DND-41 (cell line): ENCODE results near the gene STARD7.
A peak's percentile ranks its signal among the peaks of the same experiment; 100 is the strongest.

Source experiments
- ATAC-seq: fragments of 200-7000 bp; cut with Tn5 transposase; 3 replicates; pipeline ENCODE4 v1.9.1; 2021; ENCODE audit warnings: low read depth; ENCODE audit not compliant: insufficient read depth
- DNase-seq: peaks from one replicate; pipeline ENCODE4 v3.0.0-alpha.2; 2020
- H2AFZ ChIP-seq: 2 replicates; pipeline ENCODE4 v1.6.0; 2012; ENCODE audit warnings: low read depth, low read length
- H3K27ac ChIP-seq: 2 replicates; pipeline ENCODE4 v1.5.1; 2012; ENCODE audit warnings: low read length, inconsistent platforms
- H3K27me3 ChIP-seq: fragments of 200-600 bp; sonication (generic); 2 replicates; pipeline ENCODE4 v1.6.0; 2012; ENCODE audit warnings: low read length, mild to moderate bottlenecking, inconsistent platforms; ENCODE audit not compliant: insufficient read depth, poor library complexity
- H3K36me3 ChIP-seq: 2 replicates; pipeline ENCODE4 v1.5.1; 2012; ENCODE audit warnings: low read length, inconsistent platforms; ENCODE audit not compliant: insufficient read depth
- H3K4me1 ChIP-seq: 2 replicates; pipeline ENCODE4 v1.5.1; 2012; ENCODE audit warnings: mild to moderate bottlenecking, low read length; ENCODE audit not compliant: insufficient read depth
- H3K4me2 ChIP-seq: 2 replicates; pipeline ENCODE4 v1.6.0; 2012; ENCODE audit warnings: mild to moderate bottlenecking, moderate library complexity, low read length, inconsistent platforms; ENCODE audit not compliant: insufficient read depth
- H3K4me3 ChIP-seq, 2 experiments: fragments of 200-600 bp in 1 of 2; shearing (Covaris generic) in 1 of 2; 2 replicates each; pipeline ENCODE4 v1.5.1; 2012 to 2016; ENCODE audit warnings: inconsistent platforms in 2 of 2, low read length in 2 of 2, mild to moderate bottlenecking in 2 of 2, low read depth in 1 of 2, moderate library complexity in 1 of 2
- H3K79me2 ChIP-seq: 2 replicates; pipeline ENCODE4 v1.6.0; 2012; ENCODE audit warnings: low read length, inconsistent platforms; ENCODE audit not compliant: insufficient read depth
- H3K9ac ChIP-seq: 2 replicates; pipeline ENCODE4 v1.6.0; 2012; ENCODE audit warnings: low read depth, mild to moderate bottlenecking, inconsistent platforms, low read length, moderate library complexity
- H3K9me3 ChIP-seq: 2 replicates; pipeline ENCODE4 v1.5.1; 2012; ENCODE audit warnings: low read length, moderate library complexity, mild to moderate bottlenecking, inconsistent platforms; ENCODE audit not compliant: insufficient read depth, severe bottlenecking
- H4K20me1 ChIP-seq: 2 replicates; pipeline ENCODE4 v1.6.0; 2012; ENCODE audit warnings: low read length; ENCODE audit not compliant: insufficient read depth
- EZH2 ChIP-seq: IDR thresholded peaks from 3 replicates; pipeline ENCODE4 v1.6.1; 2012; ENCODE audit warnings: borderline replicate concordance, low read depth, mild to moderate bottlenecking, moderate library complexity, low read length, inconsistent platforms; ENCODE audit not compliant: severe bottlenecking
- TF ChIP-seq, protein P1 (sequence below): IDR thresholded peaks from 2 replicates; pipeline ENCODE4 v1.5.1; 2012; ENCODE audit warnings: borderline replicate concordance, low read length, moderate library complexity, mild to moderate bottlenecking; ENCODE audit not compliant: poor library complexity, severe bottlenecking; ENCODE audit errors: extremely low read depth

STARD7 gene

GRCh38 chr2:96241900-96242611 lies 33.4 kb upstream of the STARD7 start:
- Histone ChIP-seq H3K4me1 (no peaks in the 10 kb centered on the region), H3K4me3 (no peak overlapping the region), H3K9me3 (no peaks in the 10 kb centered on the region), H3K27ac (no peak overlapping the region), H3K79me2 (no peaks in the 10 kb centered on the region), H2AFZ (no peak overlapping the region), H3K4me2 (no peak overlapping the region), H4K20me1 (no peaks in the 10 kb centered on the region), H3K27me3 (no peaks in the 10 kb centered on the region), H3K36me3 (peaks cover 8% of the 10 kb centered on the region; the same call in 1 of the 2 replicates), H3K9ac (no peak overlapping the region)
- TF ChIP-seq, protein P1, sequence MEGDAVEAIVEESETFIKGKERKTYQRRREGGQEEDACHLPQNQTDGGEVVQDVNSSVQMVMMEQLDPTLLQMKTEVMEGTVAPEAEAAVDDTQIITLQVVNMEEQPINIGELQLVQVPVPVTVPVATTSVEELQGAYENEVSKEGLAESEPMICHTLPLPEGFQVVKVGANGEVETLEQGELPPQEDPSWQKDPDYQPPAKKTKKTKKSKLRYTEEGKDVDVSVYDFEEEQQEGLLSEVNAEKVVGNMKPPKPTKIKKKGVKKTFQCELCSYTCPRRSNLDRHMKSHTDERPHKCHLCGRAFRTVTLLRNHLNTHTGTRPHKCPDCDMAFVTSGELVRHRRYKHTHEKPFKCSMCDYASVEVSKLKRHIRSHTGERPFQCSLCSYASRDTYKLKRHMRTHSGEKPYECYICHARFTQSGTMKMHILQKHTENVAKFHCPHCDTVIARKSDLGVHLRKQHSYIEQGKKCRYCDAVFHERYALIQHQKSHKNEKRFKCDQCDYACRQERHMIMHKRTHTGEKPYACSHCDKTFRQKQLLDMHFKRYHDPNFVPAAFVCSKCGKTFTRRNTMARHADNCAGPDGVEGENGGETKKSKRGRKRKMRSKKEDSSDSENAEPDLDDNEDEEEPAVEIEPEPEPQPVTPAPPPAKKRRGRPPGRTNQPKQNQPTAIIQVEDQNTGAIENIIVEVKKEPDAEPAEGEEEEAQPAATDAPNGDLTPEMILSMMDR = no peak
- TF ChIP-seq EZH2 = no peak
- peak; percentile 17 for DNase-seq
- peak; percentile 50; the same call in 2 of the 3 replicates for ATAC-seq

DNA sequence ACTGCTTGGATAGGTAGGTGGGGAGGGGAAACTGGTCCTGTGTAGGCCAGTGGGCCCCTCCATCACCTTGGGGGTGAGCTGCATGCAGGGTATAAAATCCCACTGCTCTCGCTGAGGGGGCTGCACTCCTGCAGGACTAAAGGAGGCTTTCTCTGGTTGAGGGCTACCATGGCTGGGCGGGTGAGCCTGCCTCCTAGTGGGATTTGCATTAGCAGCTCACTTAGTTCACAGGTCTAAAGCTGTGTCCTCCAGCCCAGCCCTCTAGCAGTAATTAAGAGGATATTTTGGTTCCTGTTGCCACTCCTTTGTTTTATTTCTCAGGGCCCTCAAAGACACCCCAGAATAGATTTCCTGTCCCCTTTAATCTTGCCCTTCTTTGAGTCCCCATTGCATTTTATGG lies 32.6 kb upstream of the STARD7 start:
- Histone ChIP-seq H3K79me2 (no peaks in the 10 kb centered on the region), H3K9ac (no peak overlapping the region), H3K36me3 (peaks cover 8% of the 10 kb centered on the region; the same call in 1 of the 2 replicates), H3K27ac (no peak overlapping the region), H3K4me1 (no peaks in the 10 kb centered on the region), H3K4me2 (no peak overlapping the region), H3K4me3 (no peak overlapping the region), H2AFZ (no peak overlapping the region), H3K27me3 (no peaks in the 10 kb centered on the region), H4K20me1 (no peaks in the 10 kb centered on the region), H3K9me3 (no peaks in the 10 kb centered on the region)
- no peak for TF ChIP-seq EZH2
- TF ChIP-seq, protein P1 = no peak
- DNase-seq (no peak), ATAC-seq (no peak)

- ATAC-seq (no peak; the same call in 2 of the 3 replicates), DNase-seq (no peak)
- Histone ChIP-seq H2AFZ (no peak overlapping the region), H3K4me2 (no peak overlapping the region), H3K4me3 (no peak overlapping the region), H3K9me3 (no peaks in the 10 kb centered on the region), H3K9ac (no peak overlapping the region), H3K4me1 (no peaks in the 10 kb centered on the region), H4K20me1 (no peaks in the 10 kb centered on the region), H3K79me2 (no peaks in the 10 kb centered on the region), H3K36me3 (peaks cover 8% of the 10 kb centered on the region; the same call in 1 of the 2 replicates), H3K27ac (no peak overlapping the region), H3K27me3 (no peaks in the 10 kb centered on the region)
- TF ChIP-seq EZH2 = no peak
- TF ChIP-seq, protein P1 = no peak
These were observed 31.9 kb upstream of the STARD7 start for GRCh38 chr2:96240341-96241038.
